ENCODE data around the gene SLC31A1.

GRCh38 chr9:113179839-113180238, 41.5 kb upstream of the SLC31A1 start:
- TF ChIP-seq EZH2phosphoT487 (IDR thresholded peaks at IDR 0.05; ENCODE audit: insufficient read depth, low read depth) (no peak), EZH2 (IDR thresholded peaks at IDR 0.05; ENCODE audit: insufficient read depth, poor library complexity, severe bottlenecking) (no peak)

Measured in GM23248 (cell line).